Kidney (tissue), 14 donors: ENCODE data around the gene FREM1. TPM values are rescaled to one million over a fixed set of nuclear protein-coding genes. Genes with fewer than 3 reads are reported as not detected.

Source experiments
- DNase-seq, 5 donors: peaks; one replicate each; pipeline ENCODE4 v3.0.0-alpha.2; 2013 to 2020
- FAIRE-seq: peaks from 2 replicates; lab custom pipeline; 2012; peaks lifted over from hg19 to GRCh38; lab: Jason Lieb, UNC
- H3K27ac ChIP-seq, 2 donors: one replicate each; pipeline ENCODE4 v1.7.0; 2013; ENCODE audit warnings: low read depth in 2 of 2, low read length in 2 of 2, inconsistent platforms in 1 of 2
- H3K27me3 ChIP-seq: one replicate; pipeline ENCODE4 v1.7.1; 2013; ENCODE audit warnings: low read length, inconsistent platforms; ENCODE audit not compliant: control insufficient read depth, insufficient read depth
- H3K36me3 ChIP-seq, 3 donors: one replicate each; pipeline versions ENCODE4 v1.7.0 to v1.7.1; 2013; ENCODE audit warnings: low read length in 3 of 3, control low read depth in 1 of 3, inconsistent platforms in 1 of 3; ENCODE audit not compliant: insufficient read depth in 3 of 3, control insufficient read depth in 2 of 3
- H3K4me1 ChIP-seq, 3 donors: one replicate each; pipeline versions ENCODE4 v1.7.0 to v1.7.1; 2013; ENCODE audit warnings: low read length in 3 of 3, inconsistent platforms in 1 of 3, low read depth in 1 of 3; ENCODE audit not compliant: control insufficient read depth in 2 of 3, insufficient read depth in 2 of 3
- H3K4me3 ChIP-seq, 3 donors: one replicate each; pipeline versions ENCODE4 v1.7.0 to v1.8.1; 2013; ENCODE audit warnings: low read length in 3 of 3, control low read depth in 1 of 3, inconsistent platforms in 1 of 3
- H3K9ac ChIP-seq, 3 donors: one replicate each; pipeline versions ENCODE4 v1.7.0 to v1.7.1; 2013; ENCODE audit warnings: low read length in 3 of 3, control low read depth in 1 of 3, inconsistent platforms in 1 of 3
- H3K9me3 ChIP-seq, 3 donors: one replicate each; pipeline versions ENCODE4 v1.7.0 to v1.7.1; 2013; ENCODE audit warnings: low read length in 3 of 3, control low read depth in 1 of 3, inconsistent platforms in 1 of 3; ENCODE audit not compliant: control insufficient read depth in 2 of 3, insufficient read depth in 1 of 3
- intact Hi-C: fragments of 100-400 bp; cut with DNase I; formaldehyde crosslinking; loops from one replicate; pipeline ENCODE4 v1.11.1; 2022
- polyA plus RNA-seq: library from polyadenylated mRNA; stranded (reverse); fragments of 350-450 nt; fragmentation: Illumina TruSeq; extraction: RNeasy Lipid Tissue Mini Kit (QIAGEN cat#74804); gene quantifications from one replicate; pipeline ENCODE4 v1.2.3, GENCODE V29; 2014; ENCODE audit warnings: low read depth, low replicate concordance; ENCODE audit not compliant: insufficient read depth
- total RNA-seq: library from RNA; stranded (reverse); fragmentation: NEBNext Ultra II Directional; extraction: Animal tissue kit (Norgen Biotek cat#: 25700); gene quantifications from one replicate; pipeline ENCODE4 v1.2.1, GENCODE V29; 2021
- TF ChIP-seq, protein P1 (sequence below): IDR thresholded peaks from 3 replicates; pipeline ENCODE4 v1.5.1; 2012; ENCODE audit warnings: mild to moderate bottlenecking, moderate library complexity, borderline replicate concordance; ENCODE audit not compliant: insufficient read depth; ENCODE audit errors: extremely low read depth
- donor health status: control.
- donor health status: control.
- donor health status: control.
- donor health status: control.
- donor health status: control.
- donor health status: DM: yes; HTN: yes; CAD: no.
- donor health status: Normal renal cell carcinoma (clear cell type).

Gene FREM1
- total and polyA plus RNA-seq, 2 donors from 2014 or later = 8.3 to 17.0 TPM

DNA sequence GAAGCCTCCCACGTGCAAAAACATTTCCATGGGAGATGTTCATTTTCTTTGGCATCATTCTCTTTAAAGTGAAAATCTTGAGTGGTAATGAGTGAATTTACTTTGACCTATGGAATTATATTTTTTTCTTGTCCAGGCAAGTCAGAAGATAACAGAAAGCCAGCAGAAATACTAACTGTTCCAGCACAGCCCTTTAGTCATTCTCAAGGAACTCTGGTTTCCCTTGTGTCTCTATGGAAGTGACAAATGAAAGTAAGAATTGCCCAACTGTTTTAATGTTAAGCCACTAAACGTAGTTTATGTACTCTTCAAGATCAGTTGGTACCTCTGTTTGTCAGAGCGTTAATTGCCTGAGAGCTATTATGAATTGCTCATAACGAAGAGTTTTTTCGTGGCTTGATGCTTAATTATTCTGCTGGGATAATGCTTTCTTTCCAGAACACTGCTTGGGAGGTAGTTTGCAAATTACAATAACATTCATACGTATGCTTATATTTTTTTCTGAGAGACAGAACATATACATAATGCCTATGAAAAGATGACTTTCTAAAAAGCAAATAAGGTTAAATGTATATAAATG, 103.2 kb downstream of the FREM1 start:
- DNase-seq = no peak
- H3K36me3 ChIP-seq = peaks cover 9 to 27% (median 23%) of the 10 kb centered on the region in 3 donors
- TF ChIP-seq, protein P1, sequence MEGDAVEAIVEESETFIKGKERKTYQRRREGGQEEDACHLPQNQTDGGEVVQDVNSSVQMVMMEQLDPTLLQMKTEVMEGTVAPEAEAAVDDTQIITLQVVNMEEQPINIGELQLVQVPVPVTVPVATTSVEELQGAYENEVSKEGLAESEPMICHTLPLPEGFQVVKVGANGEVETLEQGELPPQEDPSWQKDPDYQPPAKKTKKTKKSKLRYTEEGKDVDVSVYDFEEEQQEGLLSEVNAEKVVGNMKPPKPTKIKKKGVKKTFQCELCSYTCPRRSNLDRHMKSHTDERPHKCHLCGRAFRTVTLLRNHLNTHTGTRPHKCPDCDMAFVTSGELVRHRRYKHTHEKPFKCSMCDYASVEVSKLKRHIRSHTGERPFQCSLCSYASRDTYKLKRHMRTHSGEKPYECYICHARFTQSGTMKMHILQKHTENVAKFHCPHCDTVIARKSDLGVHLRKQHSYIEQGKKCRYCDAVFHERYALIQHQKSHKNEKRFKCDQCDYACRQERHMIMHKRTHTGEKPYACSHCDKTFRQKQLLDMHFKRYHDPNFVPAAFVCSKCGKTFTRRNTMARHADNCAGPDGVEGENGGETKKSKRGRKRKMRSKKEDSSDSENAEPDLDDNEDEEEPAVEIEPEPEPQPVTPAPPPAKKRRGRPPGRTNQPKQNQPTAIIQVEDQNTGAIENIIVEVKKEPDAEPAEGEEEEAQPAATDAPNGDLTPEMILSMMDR = no peak
- H3K9ac ChIP-seq = no peak overlapping the region
- H3K27me3 ChIP-seq = no peaks in the 10 kb centered on the region
- intact Hi-C loops = no loop called here
- FAIRE-seq = no peak
- H3K9me3 ChIP-seq = peaks cover 0 to 1% (median 0%) of the 10 kb centered on the region in 3 donors
- no peak overlapping the region for H3K27ac ChIP-seq
- H3K4me1 ChIP-seq = no peaks in the 10 kb centered on the region
- H3K4me3 ChIP-seq = no peak overlapping the region

- H3K4me3 ChIP-seq = no peak overlapping the region
- H3K9me3 ChIP-seq = no peaks in the 10 kb centered on the region
- intact Hi-C loops = no loop called here
- peaks cover 11 to 20% (median 18%) of the 10 kb centered on the region in 3 donors for H3K36me3 ChIP-seq
- H3K27ac ChIP-seq = no peak overlapping the region
- no peaks in the 10 kb centered on the region for H3K27me3 ChIP-seq
- TF ChIP-seq, protein P1 = no peak
- no peak overlapping the region for H3K9ac ChIP-seq
- FAIRE-seq = no peak
- DNase-seq = no peak
- H3K4me1 ChIP-seq = no peaks in the 10 kb centered on the region
These were observed 111.2 kb downstream of the FREM1 start for GRCh38 chr9:14799030-14799429.

GRCh38 chr9:14797435-14797834, 112.8 kb downstream of the FREM1 start:
- H3K27me3 ChIP-seq = no peaks in the 10 kb centered on the region
- TF ChIP-seq, protein P1 = no peak
- DNase-seq = no peak
- no peak overlapping the region for H3K27ac ChIP-seq
- FAIRE-seq = no peak
- peaks cover 12 to 28% (median 18%) of the 10 kb centered on the region in 3 donors for H3K36me3 ChIP-seq
- H3K9ac ChIP-seq = no peak overlapping the region
- no peaks in the 10 kb centered on the region for H3K4me1 ChIP-seq
- intact Hi-C loops = no loop called here
- no peaks in the 10 kb centered on the region for H3K9me3 ChIP-seq
- no peak overlapping the region for H3K4me3 ChIP-seq

GRCh38 chr9:14793389-14793788, 116.8 kb downstream of the FREM1 start:
- DNase-seq = no peak
- Histone ChIP-seq H3K27ac (no peak overlapping the region), H3K27me3 (no peaks in the 10 kb centered on the region), H3K4me1 (no peaks in the 10 kb centered on the region), H3K9me3 (no peaks in the 10 kb centered on the region), H3K36me3 (peaks cover 18 to 34% (median 24%) of the 10 kb centered on the region in 3 donors), H3K4me3 (no peak overlapping the region), H3K9ac (no peak overlapping the region)
- TF ChIP-seq, protein P1 = no peak
- no peak for FAIRE-seq
- intact Hi-C loops = no loop called here
